ENCODE results near the gene C9orf72.
A peak's percentile ranks its signal among the peaks of the same experiment; 100 is the strongest.

C9orf72 gene

DNA sequence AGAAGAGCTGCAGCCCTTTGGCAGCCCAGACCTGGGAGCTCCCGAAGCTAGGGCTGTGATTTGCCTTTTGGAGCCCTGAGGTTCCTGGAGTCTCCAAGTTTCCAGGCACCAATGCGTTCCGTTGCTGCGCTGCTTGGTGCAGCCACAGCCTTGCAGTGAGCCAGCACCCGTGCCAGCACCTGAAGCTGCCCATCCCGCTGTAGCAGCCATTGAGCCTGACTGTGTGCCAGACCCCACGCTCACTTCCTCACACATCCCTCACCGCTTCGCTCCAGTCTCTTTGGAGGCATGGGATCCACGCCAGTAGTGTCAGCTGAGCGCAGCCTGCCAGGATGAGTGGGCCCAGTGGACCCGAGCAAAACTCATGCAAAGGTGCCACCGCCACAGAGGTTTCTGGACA lies 22.5 kb upstream of the C9orf72 start:
- TF ChIP-seq POLR2A (IDR thresholded peaks at IDR 0.05; ENCODE audit: low read depth, low read length), result no peak
- FAIRE-seq, result no peak
- DNase-seq (ENCODE audit: insufficient read length, low spot score), result no peak

DNA sequence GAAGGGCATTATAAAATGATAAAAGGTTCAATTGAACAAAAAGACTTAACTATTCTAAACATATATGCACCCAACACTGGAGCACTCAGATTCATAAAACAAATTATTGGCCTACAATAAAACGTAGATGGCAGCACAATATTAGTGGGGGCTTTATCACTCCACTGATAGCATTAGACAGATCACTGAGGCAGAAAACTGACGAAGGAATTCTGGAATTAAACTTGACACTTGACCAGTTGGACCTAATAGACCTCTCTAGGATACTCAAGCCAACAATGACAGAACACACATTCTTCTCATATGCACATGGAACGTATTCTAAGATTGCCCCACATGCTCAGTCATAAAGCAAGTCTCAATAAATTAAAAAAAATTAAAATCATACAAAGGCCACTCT lies 18.4 kb upstream of the C9orf72 start:
- no peak for DNase-seq (ENCODE audit: insufficient read length, low spot score)
- no peak for FAIRE-seq
- no peak for TF ChIP-seq POLR2A (IDR thresholded peaks at IDR 0.05; ENCODE audit: low read depth, low read length)

DNA sequence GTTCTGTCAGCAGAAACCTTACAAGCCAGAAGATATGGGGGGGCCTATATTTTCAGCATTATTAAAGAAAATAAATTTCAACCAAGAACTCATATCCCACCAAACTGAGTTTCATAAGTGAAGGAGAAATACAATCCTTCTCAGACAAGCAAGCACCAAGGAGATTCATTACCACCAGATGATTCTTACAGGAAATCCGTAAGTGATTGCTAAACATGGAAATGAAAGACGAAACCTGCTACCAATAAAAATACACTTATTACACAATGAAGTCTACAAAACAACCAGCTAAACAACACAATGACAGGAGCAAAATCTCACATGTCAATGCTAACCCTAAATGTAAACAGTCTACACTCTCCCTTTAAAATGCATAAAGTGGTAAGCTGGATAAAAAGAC lies 17.8 kb upstream of the C9orf72 start:
- no peak for TF ChIP-seq POLR2A (IDR thresholded peaks at IDR 0.05; ENCODE audit: low read depth, low read length)
- DNase-seq (ENCODE audit: insufficient read length, low spot score) (no peak), FAIRE-seq (no peak)

DNA sequence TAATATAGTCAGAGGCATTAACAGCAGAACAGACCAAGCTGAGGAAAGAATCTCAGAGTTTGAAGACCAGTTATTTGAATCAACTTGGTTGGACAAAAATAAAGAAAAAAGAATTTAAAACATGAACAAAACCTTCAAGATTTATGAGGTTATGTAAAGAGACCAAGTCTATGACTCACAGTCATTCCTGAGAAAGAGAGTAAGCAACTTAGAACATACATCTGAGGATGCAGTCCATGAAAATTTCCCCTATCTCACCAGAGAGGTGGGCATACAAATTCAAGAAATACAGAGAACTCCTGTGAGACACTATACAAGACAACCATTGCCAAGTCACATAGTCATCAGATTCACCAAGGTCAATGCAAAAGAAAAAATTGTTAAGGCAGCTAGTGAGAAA lies 17.4 kb upstream of the C9orf72 start:
- TF ChIP-seq POLR2A (IDR thresholded peaks at IDR 0.05; ENCODE audit: low read depth, low read length), result no peak
- FAIRE-seq, result no peak

DNA sequence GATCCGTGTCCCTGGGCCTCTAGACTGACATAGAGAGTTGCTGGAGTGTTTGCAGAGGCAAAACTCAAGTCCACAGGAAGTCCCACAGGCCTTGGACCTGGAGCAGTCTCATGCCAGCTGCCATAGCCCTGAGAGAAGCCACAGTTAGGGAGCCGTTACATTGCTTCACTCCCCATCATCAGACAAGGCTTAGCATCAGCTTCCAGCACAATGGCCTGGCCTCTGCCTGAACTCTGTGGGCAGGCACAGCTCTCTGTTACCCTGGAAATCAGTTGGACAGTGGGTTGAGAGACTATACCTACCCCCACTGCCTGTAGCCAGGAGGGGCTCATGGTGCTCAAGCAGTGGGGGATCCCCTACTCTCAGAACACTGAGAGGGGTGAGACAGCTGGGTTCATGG lies 16.2 kb upstream of the C9orf72 start:
- DNase-seq (ENCODE audit: insufficient read length, low spot score), result no peak
- TF ChIP-seq POLR2A (IDR thresholded peaks at IDR 0.05; ENCODE audit: low read depth, low read length), result no peak
- no peak for FAIRE-seq

More for the DNA sequence above, 17.4 kb upstream of the C9orf72 start:
- no peak for DNase-seq (ENCODE audit: insufficient read length, low spot score)

DNA sequence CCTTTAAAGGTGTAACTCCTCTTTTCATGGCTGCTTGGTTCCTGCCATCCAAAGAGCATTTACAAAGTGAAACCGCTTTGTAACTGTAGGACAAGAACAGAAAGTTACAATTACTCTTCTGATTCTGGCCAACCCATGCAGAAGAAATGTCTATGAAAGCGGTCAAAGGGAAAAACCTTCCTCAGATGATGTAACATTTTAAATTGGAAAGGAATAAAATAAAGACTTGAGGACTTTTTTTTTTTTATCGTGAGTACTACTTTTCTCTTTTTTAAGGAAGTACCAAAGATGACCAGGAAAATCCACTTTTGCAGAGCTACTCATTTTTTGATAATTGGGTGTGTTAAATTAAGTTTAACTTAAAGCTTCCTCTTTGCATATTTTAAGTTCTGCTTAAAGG lies 13.0 kb upstream of the C9orf72 start:
- no peak for DNase-seq (ENCODE audit: insufficient read length, low spot score)
- no peak for TF ChIP-seq POLR2A (IDR thresholded peaks at IDR 0.05; ENCODE audit: low read depth, low read length)
- FAIRE-seq, result peak; percentile 76

DNA sequence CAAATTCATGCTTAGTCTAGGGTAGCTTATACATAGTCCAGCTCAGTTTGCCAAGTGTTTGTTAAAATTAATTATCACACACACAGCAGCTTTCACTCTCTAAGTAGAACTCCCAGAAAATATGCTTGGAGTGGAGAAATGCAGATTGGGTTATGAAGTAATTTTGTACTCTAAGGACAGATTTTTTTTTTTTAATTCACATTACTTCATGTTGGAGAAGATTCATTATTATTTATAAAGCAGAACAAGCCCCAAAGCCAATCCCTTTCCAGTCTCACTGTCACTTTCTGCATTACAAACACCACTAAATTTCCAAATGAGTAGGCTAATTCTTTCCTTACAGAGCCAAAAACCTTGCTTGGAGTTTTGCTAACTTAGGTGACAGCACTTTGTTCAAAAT lies 11.7 kb upstream of the C9orf72 start:
- DNase-seq (ENCODE audit: insufficient read length, low spot score) (no peak), FAIRE-seq (no peak)
- no peak for TF ChIP-seq POLR2A (IDR thresholded peaks at IDR 0.05; ENCODE audit: low read depth, low read length)

DNA sequence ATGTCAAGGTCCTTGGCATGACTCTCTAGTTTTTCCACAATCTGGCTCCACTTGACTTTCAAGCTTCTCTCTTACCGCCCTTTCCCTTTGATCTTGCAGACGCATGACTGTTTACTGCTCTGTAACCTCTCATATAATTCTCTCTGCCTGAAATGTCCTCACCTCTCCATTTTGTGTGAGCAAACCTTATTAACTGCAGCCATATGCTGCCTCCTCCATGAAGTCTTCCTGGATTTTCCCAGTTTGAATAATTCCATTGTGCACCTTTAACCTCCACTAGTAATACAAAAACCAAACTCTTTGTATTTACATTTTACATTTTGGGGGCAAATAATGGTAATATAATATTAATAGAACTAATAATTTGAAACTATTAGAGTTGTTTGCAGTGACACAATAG lies 9.5 kb upstream of the C9orf72 start:
- TF ChIP-seq POLR2A (IDR thresholded peaks at IDR 0.05; ENCODE audit: low read depth, low read length), result no peak
- DNase-seq (ENCODE audit: insufficient read length, low spot score) (no peak), FAIRE-seq (no peak)

DNA sequence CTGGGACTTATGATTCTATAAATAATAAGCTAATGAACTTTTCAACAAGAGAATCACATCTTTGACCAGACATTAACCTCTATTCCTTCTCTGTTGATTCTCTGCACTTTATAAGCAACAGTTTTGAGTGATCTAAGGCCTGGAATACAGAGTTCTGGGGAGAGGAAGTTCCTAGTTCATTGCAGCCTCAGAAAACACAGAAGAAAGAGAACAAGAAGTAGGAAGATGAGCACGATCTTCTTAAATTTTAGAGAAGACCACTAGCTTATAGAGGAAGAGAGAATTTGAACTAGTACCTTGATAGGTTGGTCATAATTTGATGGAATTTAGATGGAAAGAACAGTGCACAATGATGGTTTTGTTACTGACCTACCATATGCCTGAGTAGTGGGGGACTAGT lies 8.5 kb upstream of the C9orf72 start:
- no peak for TF ChIP-seq POLR2A (IDR thresholded peaks at IDR 0.05; ENCODE audit: low read depth, low read length)
- DNase-seq (ENCODE audit: insufficient read length, low spot score) (no peak), FAIRE-seq (no peak)

DNA sequence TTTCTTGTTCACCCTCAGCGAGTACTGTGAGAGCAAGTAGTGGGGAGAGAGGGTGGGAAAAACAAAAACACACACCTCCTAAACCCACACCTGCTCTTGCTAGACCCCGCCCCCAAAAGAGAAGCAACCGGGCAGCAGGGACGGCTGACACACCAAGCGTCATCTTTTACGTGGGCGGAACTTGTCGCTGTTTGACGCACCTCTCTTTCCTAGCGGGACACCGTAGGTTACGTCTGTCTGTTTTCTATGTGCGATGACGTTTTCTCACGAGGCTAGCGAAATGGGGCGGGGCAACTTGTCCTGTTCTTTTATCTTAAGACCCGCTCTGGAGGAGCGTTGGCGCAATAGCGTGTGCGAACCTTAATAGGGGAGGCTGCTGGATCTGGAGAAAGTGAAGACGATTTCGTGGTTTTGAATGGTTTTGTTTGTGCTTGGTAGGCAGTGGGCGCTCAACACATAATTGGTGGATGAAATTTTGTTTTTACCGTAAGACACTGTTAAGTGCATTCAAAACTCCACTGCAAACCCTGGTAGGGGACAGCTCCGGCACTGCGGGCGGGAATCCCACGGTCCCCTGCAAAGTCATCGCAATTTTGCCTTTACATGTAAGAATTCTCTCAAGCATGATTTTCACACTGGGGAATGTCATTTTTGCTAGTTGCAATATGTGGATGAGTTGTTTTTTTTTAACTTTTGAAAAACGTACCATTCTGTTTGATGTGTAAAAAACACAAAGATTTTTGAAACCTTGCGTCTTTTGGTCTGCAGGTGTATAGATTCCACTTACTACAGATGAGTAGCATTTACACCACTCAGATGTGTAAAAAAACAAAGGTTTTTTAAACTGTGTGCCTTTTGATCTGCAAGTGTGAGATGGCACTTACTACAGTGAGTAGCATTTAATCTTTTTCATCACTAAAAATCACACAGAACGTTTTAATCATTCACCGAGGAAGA lies 631 bp upstream of the C9orf72 start:
- peak; percentile 86 for DNase-seq (ENCODE audit: insufficient read length, low spot score)
- TF ChIP-seq POLR2A (IDR thresholded peaks at IDR 0.05; ENCODE audit: low read depth, low read length), result no peak
- FAIRE-seq, result peak; percentile 100

DNA sequence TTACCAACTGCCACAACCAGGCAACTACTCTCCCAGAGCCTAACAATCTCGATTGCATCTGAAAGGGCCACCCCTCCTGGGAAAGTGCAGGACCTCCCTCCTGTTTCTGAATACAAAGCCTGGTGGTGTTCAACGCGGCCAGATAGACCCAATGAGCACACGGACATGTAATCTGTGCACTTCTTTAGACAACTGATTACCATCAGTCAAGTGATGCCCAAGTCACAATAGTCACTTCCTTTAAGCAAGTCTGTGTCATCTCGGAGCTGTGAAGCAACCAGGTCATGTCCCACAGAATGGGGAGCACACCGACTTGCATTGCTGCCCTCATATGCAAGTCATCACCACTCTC lies 739 bp downstream of the C9orf72 start:
- FAIRE-seq, result peak; percentile 68

DNA sequence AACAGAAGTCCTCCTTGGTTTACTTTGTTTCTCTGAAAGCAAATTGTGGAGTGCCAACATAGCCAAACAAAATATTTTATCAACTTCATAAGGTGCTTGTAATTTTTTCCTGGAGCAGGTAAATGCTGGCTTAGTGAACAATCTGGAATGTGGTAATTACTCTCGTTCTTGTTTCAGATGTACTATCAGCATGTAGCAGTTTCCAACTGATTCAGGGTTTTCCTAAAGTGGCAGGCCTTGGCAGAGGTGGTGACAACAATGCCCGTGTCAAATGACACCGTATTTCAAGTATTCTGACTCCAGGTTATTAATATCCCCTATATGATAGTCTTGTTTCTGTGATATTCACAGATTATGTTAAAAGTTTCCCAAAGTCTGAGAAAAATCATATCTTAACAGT lies 1.2 kb downstream of the C9orf72 start:
- FAIRE-seq (peak; percentile 41), DNase-seq (ENCODE audit: insufficient read length, low spot score) (no peak)
- TF ChIP-seq POLR2A (IDR thresholded peaks at IDR 0.05; ENCODE audit: low read depth, low read length), result no peak

More for the DNA sequence above, 739 bp downstream of the C9orf72 start:
- no peak for TF ChIP-seq POLR2A (IDR thresholded peaks at IDR 0.05; ENCODE audit: low read depth, low read length)
- DNase-seq (ENCODE audit: insufficient read length, low spot score), result no peak

DNA sequence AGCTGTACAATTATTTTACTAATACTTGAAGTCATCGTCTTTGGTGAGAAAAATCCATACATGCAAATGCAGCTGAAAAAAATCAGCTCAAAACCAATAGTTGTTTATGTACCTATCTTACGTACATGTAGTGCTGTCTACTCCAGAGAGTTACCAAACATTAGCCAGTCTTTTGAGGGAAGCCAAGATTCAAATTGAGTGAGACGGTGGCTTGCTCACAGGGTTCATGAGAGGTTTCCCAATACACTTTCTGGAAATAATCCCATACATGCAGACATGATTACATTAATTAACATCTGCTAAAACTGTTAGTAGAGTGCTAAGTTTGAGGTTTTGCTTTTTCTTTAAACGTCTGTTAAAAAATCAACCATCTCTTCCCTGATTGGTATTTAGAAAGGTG lies 2.3 kb downstream of the C9orf72 start:
- no peak for TF ChIP-seq POLR2A (IDR thresholded peaks at IDR 0.05; ENCODE audit: low read depth, low read length)
- FAIRE-seq (peak; percentile 53), DNase-seq (ENCODE audit: insufficient read length, low spot score) (no peak)

DNA sequence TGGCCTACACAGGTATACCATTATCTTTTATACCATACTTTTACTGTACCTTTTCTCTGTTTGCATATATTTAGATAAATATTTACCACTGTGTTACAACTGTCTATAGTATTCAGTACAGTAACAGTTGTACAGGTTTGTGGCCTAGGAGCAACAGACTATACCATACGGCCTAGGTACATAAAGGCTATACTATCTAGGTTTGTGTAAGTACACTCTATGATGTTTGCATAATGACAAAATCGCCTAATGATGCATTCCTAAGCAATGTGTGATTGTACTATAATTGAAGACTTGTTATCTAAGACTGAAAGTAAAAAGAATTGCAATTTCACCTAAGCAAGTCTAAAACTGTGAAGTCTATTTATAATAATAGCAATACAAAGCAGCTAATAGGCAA lies 3.9 kb downstream of the C9orf72 start:
- DNase-seq (ENCODE audit: insufficient read length, low spot score) (no peak), FAIRE-seq (no peak)
- TF ChIP-seq POLR2A (IDR thresholded peaks at IDR 0.05; ENCODE audit: low read depth, low read length), result no peak

DNA sequence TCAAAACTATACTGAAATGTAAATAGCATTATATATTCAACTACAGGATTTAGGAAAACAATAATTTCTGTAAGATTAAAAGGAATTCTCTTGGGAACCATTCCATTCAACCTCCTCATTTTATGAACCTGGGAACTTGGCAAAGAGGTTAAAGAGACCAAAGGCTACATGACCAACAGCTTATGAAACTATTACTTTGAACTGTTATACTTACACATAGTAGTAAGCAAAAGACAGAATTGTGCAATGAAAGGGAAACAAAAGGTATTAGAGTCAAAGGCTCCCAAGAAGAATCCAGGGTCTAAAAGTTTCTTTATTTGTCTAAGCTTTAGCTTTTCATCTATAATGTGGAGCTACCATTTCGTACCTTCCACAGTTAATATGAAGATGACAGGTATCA lies 7.2 kb downstream of the C9orf72 start:
- DNase-seq (ENCODE audit: insufficient read length, low spot score), result no peak
- FAIRE-seq, result no peak
- TF ChIP-seq POLR2A (IDR thresholded peaks at IDR 0.05; ENCODE audit: low read depth, low read length), result no peak
